ENCODE data around the gene EFCC1.

DNA sequence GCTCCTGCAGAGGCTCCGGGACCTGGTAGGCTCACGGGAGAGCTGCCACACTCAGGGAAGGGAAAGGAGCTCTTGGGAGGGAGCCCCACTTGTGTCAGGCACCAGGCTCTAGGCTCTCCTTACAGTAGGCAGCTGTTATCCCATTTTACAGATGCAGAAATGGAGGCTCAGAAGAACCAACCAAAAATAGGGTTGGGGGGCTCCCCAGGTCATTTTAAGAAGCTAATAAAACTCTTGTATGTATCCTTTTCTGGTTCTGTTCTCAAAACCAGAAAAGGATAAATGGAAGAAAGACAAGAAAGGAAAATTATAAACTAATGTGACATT lies 36.0 kb downstream of the EFCC1 start:
- TF ChIP-seq, protein P1, sequence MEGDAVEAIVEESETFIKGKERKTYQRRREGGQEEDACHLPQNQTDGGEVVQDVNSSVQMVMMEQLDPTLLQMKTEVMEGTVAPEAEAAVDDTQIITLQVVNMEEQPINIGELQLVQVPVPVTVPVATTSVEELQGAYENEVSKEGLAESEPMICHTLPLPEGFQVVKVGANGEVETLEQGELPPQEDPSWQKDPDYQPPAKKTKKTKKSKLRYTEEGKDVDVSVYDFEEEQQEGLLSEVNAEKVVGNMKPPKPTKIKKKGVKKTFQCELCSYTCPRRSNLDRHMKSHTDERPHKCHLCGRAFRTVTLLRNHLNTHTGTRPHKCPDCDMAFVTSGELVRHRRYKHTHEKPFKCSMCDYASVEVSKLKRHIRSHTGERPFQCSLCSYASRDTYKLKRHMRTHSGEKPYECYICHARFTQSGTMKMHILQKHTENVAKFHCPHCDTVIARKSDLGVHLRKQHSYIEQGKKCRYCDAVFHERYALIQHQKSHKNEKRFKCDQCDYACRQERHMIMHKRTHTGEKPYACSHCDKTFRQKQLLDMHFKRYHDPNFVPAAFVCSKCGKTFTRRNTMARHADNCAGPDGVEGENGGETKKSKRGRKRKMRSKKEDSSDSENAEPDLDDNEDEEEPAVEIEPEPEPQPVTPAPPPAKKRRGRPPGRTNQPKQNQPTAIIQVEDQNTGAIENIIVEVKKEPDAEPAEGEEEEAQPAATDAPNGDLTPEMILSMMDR (IDR thresholded peaks at IDR 0.05; ENCODE audit: low read length): no peak
- TF ChIP-seq EZH2 (optimal IDR thresholded peaks at IDR 0.05; ENCODE audit: low read depth, low read length): no peak
